ENCODE measurements around the gene FNBP1L.

DNA sequence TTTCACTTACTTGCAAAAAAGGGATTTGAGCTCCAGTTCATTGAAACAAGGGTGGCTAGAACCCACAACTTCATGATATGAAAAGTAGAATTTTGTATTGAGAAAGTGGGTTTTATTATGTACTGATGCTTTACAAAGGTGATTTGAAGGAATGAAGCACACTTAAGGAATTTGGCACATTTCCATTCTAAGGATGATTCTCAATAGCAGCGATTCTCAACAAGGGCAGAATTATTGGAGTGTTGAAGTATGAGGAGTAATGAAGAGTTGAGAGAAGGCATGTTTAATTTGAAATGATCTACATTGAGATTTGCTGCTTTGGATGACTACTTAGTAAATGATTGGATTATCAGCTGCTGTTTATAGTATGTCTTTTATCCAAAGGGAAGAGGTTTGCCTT lies 54.7 kb downstream of the FNBP1L start:
- TF ChIP-seq, protein P1, sequence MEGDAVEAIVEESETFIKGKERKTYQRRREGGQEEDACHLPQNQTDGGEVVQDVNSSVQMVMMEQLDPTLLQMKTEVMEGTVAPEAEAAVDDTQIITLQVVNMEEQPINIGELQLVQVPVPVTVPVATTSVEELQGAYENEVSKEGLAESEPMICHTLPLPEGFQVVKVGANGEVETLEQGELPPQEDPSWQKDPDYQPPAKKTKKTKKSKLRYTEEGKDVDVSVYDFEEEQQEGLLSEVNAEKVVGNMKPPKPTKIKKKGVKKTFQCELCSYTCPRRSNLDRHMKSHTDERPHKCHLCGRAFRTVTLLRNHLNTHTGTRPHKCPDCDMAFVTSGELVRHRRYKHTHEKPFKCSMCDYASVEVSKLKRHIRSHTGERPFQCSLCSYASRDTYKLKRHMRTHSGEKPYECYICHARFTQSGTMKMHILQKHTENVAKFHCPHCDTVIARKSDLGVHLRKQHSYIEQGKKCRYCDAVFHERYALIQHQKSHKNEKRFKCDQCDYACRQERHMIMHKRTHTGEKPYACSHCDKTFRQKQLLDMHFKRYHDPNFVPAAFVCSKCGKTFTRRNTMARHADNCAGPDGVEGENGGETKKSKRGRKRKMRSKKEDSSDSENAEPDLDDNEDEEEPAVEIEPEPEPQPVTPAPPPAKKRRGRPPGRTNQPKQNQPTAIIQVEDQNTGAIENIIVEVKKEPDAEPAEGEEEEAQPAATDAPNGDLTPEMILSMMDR (optimal IDR thresholded peaks at IDR 0.05 in 1 of 3, IDR thresholded peaks at IDR 0.05 in 1 of 3, conservative IDR thresholded peaks at IDR 0.05 in 1 of 3; ENCODE audit: extremely low read depth in 1 of 3, insufficient read depth in 2 of 3, low read length in 3 of 3), result no peak
- no peak for TF ChIP-seq EZH2 (IDR thresholded peaks at IDR 0.05; ENCODE audit: low read length)
